Measurements from ENCODE around the gene CHMP4A. TPM values are rescaled to one million over a fixed set of nuclear protein-coding genes. Genes with fewer than 3 reads are reported as not detected.
A peak's percentile ranks its signal among the peaks of the same experiment; 100 is the strongest.

CHMP4A gene
- total and polyA plus RNA-seq, 11 donors: 20.2 to 72.8 (median 34.5) TPM

GRCh38 chr14:24238123-24238522 lies 24.8 kb upstream of the CHMP4A start:
- Histone ChIP-seq H3K4me1 (peaks cover 20 to 74% (median 56%) of the 10 kb centered on the region in 12 donors), H3K27ac (peak overlapping the region in 1 of 12 donors; percentile 3), H3K36me3 (peaks cover 0 to 78% (median 74%) of the 10 kb centered on the region in 9 donors), H3K27me3 (no peaks in the 10 kb centered on the region), H3K9me3 (no peaks in the 10 kb centered on the region), H3K4me3 (no peak overlapping the region)
- ATAC-seq: no peak
- 71 to 89% (median 86%) methylated on average over 5 of the region's 5 CpGs for WGBS, 4 donors
- intact Hi-C loops (cut with DNase I): no loop called here
- no peak for DNase-seq
- no peak for TF ChIP-seq CTCF (IDR thresholded peaks at IDR 0.05)
- TF ChIP-seq POLR2A (IDR thresholded peaks at IDR 0.05): no peak

GRCh38 chr14:24237463-24237955 lies 24.2 kb upstream of the CHMP4A start:
- no peak overlapping the region for H3K4me3 ChIP-seq
- H3K4me1 ChIP-seq: peaks cover 20 to 74% (median 56%) of the 10 kb centered on the region in 12 donors
- DNase-seq (no peak), ATAC-seq (no peak)
- WGBS, 4 donors: 80 to 92% (median 82%) methylated on average over 1 to 2 of the region's 2 CpGs
- H3K27me3 ChIP-seq: no peaks in the 10 kb centered on the region
- H3K27ac ChIP-seq: no peak overlapping the region
- TF ChIP-seq POLR2A (IDR thresholded peaks at IDR 0.05): no peak
- TF ChIP-seq CTCF (IDR thresholded peaks at IDR 0.05): no peak
- peaks cover 0 to 78% (median 74%) of the 10 kb centered on the region in 9 donors for H3K36me3 ChIP-seq
- no peaks in the 10 kb centered on the region for H3K9me3 ChIP-seq
- intact Hi-C loops (cut with DNase I): no loop called here

GRCh38 chr14:24236689-24237462 lies 23.6 kb upstream of the CHMP4A start:
- Histone ChIP-seq H3K27me3 (no peaks in the 10 kb centered on the region), H3K9me3 (no peaks in the 10 kb centered on the region), H3K27ac (no peak overlapping the region), H3K36me3 (peaks cover 0 to 78% (median 74%) of the 10 kb centered on the region in 9 donors), H3K4me1 (peaks cover 20 to 74% (median 54%) of the 10 kb centered on the region in 12 donors), H3K4me3 (no peak overlapping the region)
- no peak for ATAC-seq
- 94 to 99% (median 97%) methylated on average over 6 of the region's 6 CpGs for WGBS, 4 donors
- TF ChIP-seq POLR2A (IDR thresholded peaks at IDR 0.05) (no peak), CTCF (IDR thresholded peaks at IDR 0.05) (no peak)
- intact Hi-C loops (cut with DNase I): no loop called here
- no peak for DNase-seq

- Histone ChIP-seq H3K4me3 (no peak overlapping the region), H3K36me3 (peaks cover 0 to 73% (median 70%) of the 10 kb centered on the region in 9 donors), H3K27ac (peak overlapping the region in 1 of 12 donors; percentile 6), H3K27me3 (no peaks in the 10 kb centered on the region), H3K9me3 (no peaks in the 10 kb centered on the region), H3K4me1 (peaks cover 18 to 71% (median 52%) of the 10 kb centered on the region in 12 donors)
- intact Hi-C loops (cut with DNase I): no loop called here
- TF ChIP-seq POLR2A (IDR thresholded peaks at IDR 0.05): no peak
- no peak for TF ChIP-seq CTCF (IDR thresholded peaks at IDR 0.05)
- ATAC-seq (no peak), DNase-seq (no peak)
- WGBS, 4 donors: 88 to 95% (median 92%) methylated on average over 5 of the region's 5 CpGs
These were observed 22.8 kb upstream of the CHMP4A start for GRCh38 chr14:24235804-24236688.
